ENCODE measurements around the gene DNMT3A. TPM values are rescaled to one million over a fixed set of nuclear protein-coding genes. Genes with fewer than 3 reads are reported as not detected.
A peak's percentile ranks its signal among the peaks of the same experiment; 100 is the strongest.
"Not testable (repeated sequence)": the region's sequence is repeated elsewhere in the genome, so short reads cannot be mapped to it uniquely, and the experiment has no call there.

The DNMT3A gene
- total RNA-seq, 1 experiment from 2014 or later, result 6.8 TPM

DNA sequence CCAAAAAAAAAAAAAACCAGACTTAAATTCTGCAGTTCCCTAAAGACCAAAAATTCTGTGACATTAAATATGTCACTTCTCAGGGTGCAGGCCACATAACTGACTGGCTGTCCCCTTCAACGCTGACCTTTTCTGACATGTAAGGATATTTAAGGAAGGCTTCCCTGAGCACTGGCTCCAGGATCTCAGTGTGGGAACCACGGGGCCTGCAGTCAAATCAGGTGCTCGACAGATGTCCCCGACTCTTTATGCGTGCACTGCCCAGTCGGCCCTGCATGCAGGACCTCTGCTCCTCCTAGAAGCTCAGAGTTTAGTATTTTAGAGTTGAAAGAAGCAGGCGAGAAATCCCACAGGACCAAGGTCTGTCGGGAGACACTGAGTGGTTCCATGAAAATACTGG lies 104.0 kb downstream of the DNMT3A start:
- no peak for DNase-seq (ENCODE audit: low spot score)

DNA sequence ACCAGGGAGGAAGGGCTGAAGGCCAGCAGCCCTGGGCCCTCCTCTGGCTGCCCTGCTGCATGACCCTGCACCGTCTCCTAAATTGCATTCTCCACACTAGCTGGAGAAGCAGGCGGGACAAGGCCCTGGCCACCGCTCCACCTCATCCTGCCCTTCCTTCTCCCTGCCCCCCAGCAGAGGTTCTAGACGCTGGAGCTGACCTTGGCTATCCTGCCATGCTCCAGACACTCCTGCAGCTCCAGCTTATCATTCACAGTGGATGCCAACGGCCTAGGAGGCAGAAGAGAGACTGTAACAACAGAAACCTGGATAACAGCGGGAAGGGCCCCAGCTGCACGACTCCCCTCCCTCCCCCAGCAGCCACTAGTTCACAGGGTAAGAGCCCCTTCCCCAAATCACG lies 105.0 kb downstream of the DNMT3A start:
- no peak for DNase-seq (ENCODE audit: low spot score)

DNA sequence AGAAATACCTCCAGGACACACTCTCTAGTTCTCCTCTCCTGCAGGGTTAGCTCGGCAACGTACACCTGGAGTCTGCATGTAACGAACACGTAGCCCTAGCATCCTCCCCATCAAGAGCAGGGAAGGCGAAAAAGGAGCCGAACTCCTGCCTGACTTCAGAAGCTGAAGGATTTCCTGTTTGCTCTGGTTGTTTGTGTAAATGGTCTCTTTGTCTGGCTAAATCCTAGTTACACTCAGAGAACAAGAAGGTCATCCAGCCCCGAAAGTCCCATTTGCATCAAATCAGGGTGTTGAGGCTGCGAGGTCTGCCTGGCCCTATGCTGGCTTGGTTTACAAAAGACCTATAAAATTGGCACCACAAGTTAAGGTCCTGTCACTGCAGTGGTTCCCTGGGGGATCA lies 107.0 kb downstream of the DNMT3A start:
- no peak for DNase-seq (ENCODE audit: low spot score)

DNA sequence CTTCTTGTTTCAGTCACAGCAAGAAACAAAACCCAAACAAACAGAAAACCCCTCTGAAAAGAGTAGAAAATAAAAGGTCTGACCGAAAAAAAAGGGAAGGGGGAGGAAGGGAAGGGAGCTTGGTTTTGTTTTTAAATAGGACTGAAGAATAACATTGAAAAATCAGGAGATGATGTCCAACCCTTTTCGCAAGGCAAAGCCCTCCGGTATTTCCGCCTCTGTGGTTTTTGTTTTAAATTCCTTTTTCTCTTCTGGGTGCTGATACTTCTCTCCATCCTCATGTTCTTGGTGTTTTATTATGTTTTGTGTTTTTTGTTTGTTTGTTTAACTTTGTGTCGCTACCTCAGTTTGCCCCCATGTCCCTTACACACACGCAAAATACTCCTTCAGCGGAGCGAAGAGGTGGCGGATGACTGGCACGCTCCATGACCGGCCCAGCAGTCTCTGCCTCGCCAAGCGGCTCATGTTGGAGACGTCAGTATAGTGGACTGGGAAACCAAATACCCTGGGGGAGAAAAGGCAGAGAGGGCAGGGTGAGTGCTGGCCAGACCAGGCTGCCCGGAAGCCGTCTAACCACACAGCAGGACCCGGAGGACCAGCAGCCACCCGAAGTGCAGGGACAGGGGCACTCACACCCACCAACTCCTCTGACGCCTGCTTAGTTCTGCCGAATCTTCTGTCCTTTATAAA lies 107.7 kb downstream of the DNMT3A start:
- DNase-seq (ENCODE audit: low spot score), result no peak

DNA sequence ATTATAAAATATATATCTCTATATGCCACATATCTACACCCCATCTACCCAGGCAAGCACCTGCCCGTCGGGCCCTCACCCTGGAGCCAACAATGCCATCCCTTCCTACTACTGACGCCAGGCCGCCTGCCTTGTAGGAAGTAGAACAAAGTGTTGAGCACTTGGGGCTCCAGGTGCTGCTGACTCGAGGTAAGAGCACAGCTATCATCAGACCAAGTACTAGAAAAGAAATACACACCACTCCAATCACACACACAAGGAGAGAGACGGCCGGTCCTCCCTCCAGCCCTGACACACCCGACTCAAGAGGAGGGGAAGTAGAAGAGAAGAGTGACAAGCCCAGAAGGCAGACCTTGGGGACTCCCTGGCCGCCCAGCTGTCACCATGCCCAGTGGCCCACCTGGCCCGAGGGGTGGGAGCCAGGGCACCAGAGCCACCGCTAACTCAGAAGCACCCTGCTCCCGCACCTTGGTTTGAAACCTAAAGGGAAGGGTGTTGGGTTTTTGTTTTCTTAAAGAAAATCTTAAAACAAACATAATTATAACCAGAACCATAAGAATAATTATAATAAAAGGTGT lies 109.4 kb downstream of the DNMT3A start:
- DNase-seq (ENCODE audit: low spot score), result no peak

GRCh38 chr2:25230948-25231311 lies 110.8 kb downstream of the DNMT3A start:
- DNase-seq (ENCODE audit: low spot score), result no peak

DNA sequence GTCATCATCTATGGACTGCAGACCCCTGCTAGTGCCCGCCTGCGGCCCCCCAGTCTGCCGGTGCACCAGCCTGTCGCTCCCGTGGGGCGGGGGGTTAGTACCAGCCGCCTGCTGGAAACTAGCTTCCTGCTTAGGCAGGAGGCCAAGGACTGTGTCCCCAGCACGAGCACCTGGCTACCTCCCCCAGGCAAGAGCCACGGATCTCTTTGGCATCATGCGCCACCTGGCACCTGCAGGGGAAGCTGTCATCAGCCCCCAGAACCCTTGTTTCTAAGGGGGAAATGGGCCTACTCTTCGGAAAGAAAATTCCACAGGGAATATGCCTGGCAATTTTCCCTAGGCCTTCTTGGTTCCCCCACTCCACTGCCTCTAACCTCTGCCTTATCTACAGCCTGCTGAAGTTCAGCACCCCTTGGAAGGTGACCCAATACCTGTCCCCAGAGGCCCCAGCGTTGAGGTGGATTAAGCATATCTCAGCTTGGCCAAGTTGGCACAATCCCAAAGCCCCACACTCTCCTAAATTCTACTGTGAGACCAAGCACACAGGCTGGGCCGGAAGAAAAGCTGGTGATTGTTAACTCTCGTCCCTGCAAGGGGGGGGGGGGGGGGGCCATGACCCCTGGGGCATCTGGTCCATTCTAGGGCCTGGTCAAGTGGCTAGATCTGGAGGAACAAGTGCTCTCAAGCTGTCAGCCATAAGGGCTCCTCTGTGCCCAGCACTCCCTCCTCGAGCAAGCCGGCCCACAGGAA lies 111.4 kb downstream of the DNMT3A start:
- no peak for DNase-seq (ENCODE audit: low spot score)

GRCh38 chr2:25229279-25230197 lies 112.2 kb downstream of the DNMT3A start:
- no peak for DNase-seq (ENCODE audit: low spot score)

GRCh38 chr2:25228848-25229278 lies 112.9 kb downstream of the DNMT3A start:
- peak; percentile 73 for DNase-seq (ENCODE audit: low spot score)

DNA sequence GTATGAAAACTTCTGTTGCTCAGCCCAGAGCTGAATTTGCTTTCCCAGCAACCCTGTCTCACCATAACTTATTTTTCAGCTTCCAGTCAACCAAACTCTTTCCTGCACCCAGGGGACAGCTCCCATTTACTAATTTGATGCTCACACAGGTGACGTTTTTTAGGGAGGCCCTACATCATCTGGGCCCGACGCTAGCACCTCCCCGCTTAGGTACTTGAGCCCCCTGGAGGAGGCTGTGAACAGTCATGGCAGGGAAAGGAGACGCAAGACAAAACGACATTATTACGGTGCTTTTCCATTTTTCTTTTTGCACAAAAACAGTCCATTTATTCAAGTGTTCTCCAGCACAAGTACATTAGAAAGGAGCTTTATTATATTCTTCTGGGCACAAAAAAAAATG lies 114.1 kb downstream of the DNMT3A start:
- no peak for DNase-seq (ENCODE audit: low spot score)

GRCh38 chr2:25226827-25227226 lies 114.9 kb downstream of the DNMT3A start:
- no peak for DNase-seq (ENCODE audit: low spot score)

DNA sequence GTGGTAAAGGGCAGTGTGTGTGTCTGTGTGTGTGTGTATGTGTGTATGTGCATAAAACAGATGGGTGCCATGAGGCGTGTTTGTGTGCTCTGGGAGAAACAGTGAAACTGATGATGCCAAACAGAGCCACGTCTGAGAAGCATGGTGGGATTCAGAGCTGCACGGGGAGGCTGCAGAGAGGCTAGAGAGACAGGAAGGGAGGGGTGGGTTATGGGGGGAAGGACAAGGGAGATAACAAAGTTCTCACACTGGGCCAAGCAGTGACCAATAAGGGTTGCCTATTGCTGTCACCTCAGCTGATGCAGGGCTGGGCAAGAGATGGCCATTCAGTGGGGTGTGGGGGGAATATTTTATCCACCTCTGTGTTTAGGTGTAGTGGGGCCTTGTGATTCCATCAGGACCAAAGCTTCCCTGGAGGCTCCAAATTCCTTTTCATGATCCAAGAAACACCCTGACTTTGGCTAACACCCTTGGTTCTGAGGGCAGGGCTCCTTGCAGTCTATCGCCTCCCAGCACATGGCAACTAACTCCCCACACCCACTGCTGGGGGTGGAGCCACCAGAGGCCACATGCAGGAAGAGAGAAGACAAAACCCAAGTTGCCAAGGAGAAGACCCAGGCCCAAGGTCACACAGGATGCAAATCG lies 119.1 kb downstream of the DNMT3A start:
- no peak for DNase-seq (ENCODE audit: low spot score)

- DNase-seq (ENCODE audit: low spot score), result no peak
Measured at GRCh38 chr2:25221579-25221978, 120.1 kb downstream of the DNMT3A start.

GRCh38 chr2:25220313-25220712 lies 121.4 kb downstream of the DNMT3A start:
- DNase-seq (ENCODE audit: low spot score), result no peak

DNA sequence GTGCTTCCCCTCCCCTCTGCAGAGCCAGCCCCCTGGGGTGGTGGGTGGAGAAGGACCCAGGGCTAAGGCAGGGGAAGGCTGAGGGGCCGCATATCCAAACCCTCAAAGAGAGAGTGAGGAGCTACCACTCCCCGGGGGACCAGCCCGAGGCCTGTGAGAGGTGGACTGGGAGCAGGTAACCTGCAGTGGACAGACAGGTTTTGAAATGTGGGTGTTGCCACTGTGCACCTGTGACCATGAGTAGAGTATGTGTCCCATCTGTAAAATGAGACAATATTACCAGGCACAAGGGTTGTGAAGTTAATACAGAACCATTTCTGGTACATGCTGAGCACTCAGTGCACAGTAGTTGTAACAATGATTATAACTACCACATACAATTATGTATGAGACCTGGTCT lies 122.1 kb downstream of the DNMT3A start:
- DNase-seq (ENCODE audit: low spot score), result no peak

DNA sequence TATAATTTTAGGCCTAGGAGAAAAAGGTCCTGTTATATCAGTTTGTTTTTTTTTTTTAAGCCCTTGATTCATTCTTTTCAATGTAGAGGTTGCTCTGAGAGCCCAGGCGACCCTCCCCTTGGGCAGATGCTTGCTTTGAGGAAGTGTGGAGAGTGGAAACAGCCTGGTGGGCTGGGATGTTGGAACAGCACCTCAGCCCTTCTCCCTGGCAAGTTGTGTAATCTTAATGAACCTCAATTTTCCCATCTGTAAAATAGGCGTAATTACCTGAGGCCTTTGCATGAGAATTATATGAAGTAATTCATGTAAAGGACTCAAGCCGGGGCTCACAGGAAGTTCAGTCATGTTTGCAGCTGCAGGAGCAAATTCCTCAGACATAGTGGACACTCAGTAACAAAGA lies 123.6 kb downstream of the DNMT3A start:
- DNase-seq (ENCODE audit: low spot score), result no peak

GRCh38 chr2:25215948-25216679 lies 125.6 kb downstream of the DNMT3A start:
- no peak for DNase-seq (ENCODE audit: low spot score)

DNA sequence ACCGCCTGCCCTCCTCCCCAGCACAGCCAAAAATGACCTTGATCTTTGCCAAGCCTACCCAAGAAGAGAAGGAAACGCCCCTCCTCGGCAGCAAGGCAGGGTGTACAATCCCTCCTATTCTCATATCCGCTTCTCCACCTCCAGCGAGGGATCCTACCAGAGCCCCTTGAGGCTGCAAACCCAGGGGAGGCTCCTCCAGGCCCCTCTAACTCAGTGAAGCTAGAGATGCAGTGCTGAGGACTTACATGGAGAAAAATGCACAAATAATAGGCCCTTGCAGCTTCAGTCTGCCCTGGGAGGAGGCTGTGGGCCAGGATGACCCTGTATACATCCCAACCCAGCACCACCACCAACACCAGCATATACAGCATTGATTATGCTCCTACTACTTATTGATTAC lies 126.5 kb downstream of the DNMT3A start:
- DNase-seq (ENCODE audit: low spot score), result no peak

DNA sequence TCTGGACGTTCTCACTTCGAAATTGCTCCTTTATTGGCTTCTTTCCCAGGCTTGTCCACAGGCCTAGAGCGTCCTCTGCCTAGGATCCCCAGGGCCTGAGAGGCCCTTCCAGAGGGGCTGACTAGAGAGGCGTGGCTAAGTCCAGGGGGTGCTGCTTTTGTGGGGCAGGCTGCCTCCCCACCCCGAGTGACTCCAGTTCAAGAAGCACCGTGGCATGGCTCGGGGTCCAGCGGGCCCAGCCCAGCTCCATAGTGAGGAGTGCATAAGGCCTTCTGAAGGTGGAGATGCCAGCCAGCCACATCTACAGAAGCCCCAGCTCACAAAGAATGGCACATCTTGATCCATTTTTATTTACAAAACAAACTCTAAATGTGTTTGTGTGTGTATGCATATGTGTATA lies 128.5 kb downstream of the DNMT3A start:
- no peak for DNase-seq (ENCODE audit: low spot score)

DNA sequence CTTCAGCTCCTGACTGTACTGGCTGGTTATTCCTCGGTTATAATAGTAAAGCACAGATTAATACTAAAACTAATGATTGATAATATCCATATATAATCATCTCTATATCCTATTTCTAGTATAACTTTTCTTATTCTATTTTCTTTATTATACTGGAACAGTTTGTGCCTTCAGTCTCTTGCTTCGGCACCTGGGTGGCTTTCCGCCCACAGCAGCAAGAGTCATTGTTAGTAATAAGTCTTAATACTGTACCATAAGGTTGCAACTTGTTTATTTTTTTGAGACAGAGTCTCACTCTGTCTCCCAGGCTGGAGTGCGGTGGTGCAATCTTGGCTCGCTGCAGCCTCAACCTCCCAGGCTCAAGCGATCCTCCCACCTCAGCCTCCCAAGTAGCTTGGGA lies 130.8 kb downstream of the DNMT3A start:
- DNase-seq (ENCODE audit: low spot score), result not testable (repeated sequence)

GRCh38 chr2:25207078-25207545 lies 134.6 kb downstream of the DNMT3A start:
- no peak for DNase-seq (ENCODE audit: low spot score)
